ENCODE measurements around the gene IGSF3. TPM values are rescaled to one million over a fixed set of nuclear protein-coding genes. Genes with fewer than 3 reads are reported as not detected.

The IGSF3 gene
- total RNA-seq, 6 experiments from 2014 or later, result 0.42 to 4.9 (median 1.8) TPM

- no peak overlapping the region for H3K27ac ChIP-seq
- H3K36me3 ChIP-seq, result no peaks in the 10 kb centered on the region
- H3K4me3 ChIP-seq, result no peak overlapping the region
- intact Hi-C loops (cut with DNase I), result loop anchor here (2.0 to 10.0 kb wide), 2 partner anchors 87 to 95 kb away; no protein-coding TSS in a partner anchor
- peaks cover 0 to 2% (median 0%) of the 10 kb centered on the region in 4 donors for H3K4me1 ChIP-seq
- TF ChIP-seq CTCF (IDR thresholded peaks at IDR 0.05) (no peak), POLR2A (IDR thresholded peaks at IDR 0.05) (no peak)
- no peaks in the 10 kb centered on the region for H3K9me3 ChIP-seq
- no peaks in the 10 kb centered on the region for H3K27me3 ChIP-seq
- WGBS (ENCODE audit: insufficient coverage, low coverage, low lambda C conversion rate, missing lambda C conversion rate), result 67% methylated on average over 1 of the region's 2 CpGs
- no peak for DNase-seq
- no peak for ATAC-seq
These were observed 4.4 kb upstream of the IGSF3 start for GRCh38 chr1:116671912-116672311.

- intact Hi-C loops (cut with DNase I), result loop anchor here in 1 of 2 donors (10.0 kb wide), 1 partner anchor 86 kb away; no protein-coding TSS in a partner anchor
- Histone ChIP-seq H3K27ac (no peak overlapping the region), H3K4me3 (no peak overlapping the region), H3K4me1 (peaks cover 0 to 5% (median 0%) of the 10 kb centered on the region in 4 donors), H3K36me3 (no peaks in the 10 kb centered on the region), H3K9me3 (no peaks in the 10 kb centered on the region), H3K27me3 (no peaks in the 10 kb centered on the region)
- DNase-seq (no peak), ATAC-seq (no peak)
- 65% methylated on average over 5 of the region's 7 CpGs for WGBS (ENCODE audit: insufficient coverage, low coverage, low lambda C conversion rate, missing lambda C conversion rate)
- TF ChIP-seq CTCF (IDR thresholded peaks at IDR 0.05), result no peak
- TF ChIP-seq POLR2A (IDR thresholded peaks at IDR 0.05), result no peak
These were observed 3.7 kb upstream of the IGSF3 start for GRCh38 chr1:116671072-116671760.

GRCh38 chr1:116668277-116668676, 744 bp upstream of the IGSF3 start:
- H3K27me3 ChIP-seq, result no peaks in the 10 kb centered on the region
- H3K9me3 ChIP-seq, result no peaks in the 10 kb centered on the region
- intact Hi-C loops (cut with DNase I), result no loop called here
- no peak overlapping the region for H3K4me3 ChIP-seq
- DNase-seq, result no peak
- 83% methylated on average over 7 of the region's 7 CpGs for WGBS (ENCODE audit: insufficient coverage, low coverage, low lambda C conversion rate, missing lambda C conversion rate)
- TF ChIP-seq POLR2A (IDR thresholded peaks at IDR 0.05) (no peak), CTCF (IDR thresholded peaks at IDR 0.05) (no peak)
- ATAC-seq, result no peak
- no peak overlapping the region for H3K27ac ChIP-seq
- H3K36me3 ChIP-seq, result no peaks in the 10 kb centered on the region
- peaks cover 0 to 5% (median 0%) of the 10 kb centered on the region in 4 donors for H3K4me1 ChIP-seq

GRCh38 chr1:116667078-116667574, 407 bp downstream of the IGSF3 start:
- ATAC-seq, result peak; percentile 6 to 45 (median 31)

More at GRCh38 chr1:116667078-116667574, 407 bp downstream of the IGSF3 start:
- no peaks in the 10 kb centered on the region for H3K27me3 ChIP-seq
- 2% methylated on average over 27 of the region's 45 CpGs for WGBS (ENCODE audit: insufficient coverage, low coverage, low lambda C conversion rate, missing lambda C conversion rate)
- peaks cover 0 to 5% (median 0%) of the 10 kb centered on the region in 4 donors for H3K4me1 ChIP-seq
- DNase-seq, result peak in 1 of 3 donors; percentile 28
- intact Hi-C loops (cut with DNase I), result no loop called here
- no peaks in the 10 kb centered on the region for H3K36me3 ChIP-seq
- no peak overlapping the region for H3K27ac ChIP-seq
- H3K9me3 ChIP-seq, result no peaks in the 10 kb centered on the region
- TF ChIP-seq CTCF (IDR thresholded peaks at IDR 0.05), result no peak
- TF ChIP-seq POLR2A (IDR thresholded peaks at IDR 0.05), result no peak
- H3K4me3 ChIP-seq, result peak overlapping the region; percentile 30 to 60 (median 51)
